ENCODE data around the gene RNF223.

DNA sequence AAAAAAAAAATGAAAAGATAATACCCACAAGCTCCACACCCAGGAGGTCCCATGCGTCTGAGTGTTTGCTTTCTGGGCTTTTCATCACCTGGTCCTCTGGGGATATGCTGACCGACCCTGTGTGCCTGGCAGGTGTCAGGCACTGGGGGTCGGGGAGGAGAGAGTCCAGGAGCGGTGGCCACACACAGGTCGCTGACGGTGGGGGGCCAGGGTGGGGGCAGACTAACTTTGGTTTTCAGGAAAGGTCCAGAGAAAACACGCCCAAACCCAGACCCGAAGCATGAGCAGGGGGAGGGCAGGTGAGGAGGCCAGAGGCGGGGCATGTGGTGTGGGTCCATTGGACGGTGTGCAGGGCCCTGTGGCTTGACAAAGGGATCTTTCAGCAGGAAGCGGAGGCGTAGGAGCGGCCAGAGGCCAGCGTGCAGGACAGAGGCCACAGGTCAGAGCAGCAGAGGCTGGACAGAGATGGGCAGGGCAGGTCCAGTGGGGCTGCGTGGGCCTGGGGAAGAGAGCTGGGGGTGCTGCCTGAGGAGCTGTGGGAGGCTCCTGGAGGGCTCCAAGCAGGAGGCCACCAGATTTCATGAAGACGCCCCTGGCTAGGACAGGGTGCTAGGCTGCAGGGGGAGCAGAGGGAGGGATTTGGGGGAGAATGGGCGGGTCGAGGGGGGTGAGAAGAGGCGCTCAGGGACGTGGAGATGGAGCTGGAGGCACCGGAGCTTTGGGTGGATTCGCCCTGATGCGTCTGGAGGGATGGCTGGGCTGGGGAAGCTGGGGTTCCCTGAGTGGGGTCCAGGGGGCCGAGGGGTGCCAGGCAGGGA is 15.8 kb downstream of the RNF223 start:
- TF ChIP-seq POLR2A (IDR thresholded peaks at IDR 0.05) = no peak
- TF ChIP-seq, protein P1, sequence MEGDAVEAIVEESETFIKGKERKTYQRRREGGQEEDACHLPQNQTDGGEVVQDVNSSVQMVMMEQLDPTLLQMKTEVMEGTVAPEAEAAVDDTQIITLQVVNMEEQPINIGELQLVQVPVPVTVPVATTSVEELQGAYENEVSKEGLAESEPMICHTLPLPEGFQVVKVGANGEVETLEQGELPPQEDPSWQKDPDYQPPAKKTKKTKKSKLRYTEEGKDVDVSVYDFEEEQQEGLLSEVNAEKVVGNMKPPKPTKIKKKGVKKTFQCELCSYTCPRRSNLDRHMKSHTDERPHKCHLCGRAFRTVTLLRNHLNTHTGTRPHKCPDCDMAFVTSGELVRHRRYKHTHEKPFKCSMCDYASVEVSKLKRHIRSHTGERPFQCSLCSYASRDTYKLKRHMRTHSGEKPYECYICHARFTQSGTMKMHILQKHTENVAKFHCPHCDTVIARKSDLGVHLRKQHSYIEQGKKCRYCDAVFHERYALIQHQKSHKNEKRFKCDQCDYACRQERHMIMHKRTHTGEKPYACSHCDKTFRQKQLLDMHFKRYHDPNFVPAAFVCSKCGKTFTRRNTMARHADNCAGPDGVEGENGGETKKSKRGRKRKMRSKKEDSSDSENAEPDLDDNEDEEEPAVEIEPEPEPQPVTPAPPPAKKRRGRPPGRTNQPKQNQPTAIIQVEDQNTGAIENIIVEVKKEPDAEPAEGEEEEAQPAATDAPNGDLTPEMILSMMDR (IDR thresholded peaks at IDR 0.05) = no peak

All from tibial nerve (tissue), 3 donors.